Chondrocyte (in vitro differentiated cells): Measurements from ENCODE around the gene HCAR3. TPM values are rescaled to one million over a fixed set of nuclear protein-coding genes. Genes with fewer than 3 reads are reported as not detected.
"Not testable (repeated sequence)": the region's sequence is repeated elsewhere in the genome, so short reads cannot be mapped to it uniquely, and the experiment has no call there.

Source experiments
- DNase-seq: peaks from one replicate; pipeline ENCODE4 v3.0.0; 2021; ENCODE audit warnings: mixed read lengths, low spot score
- H3K27ac Mint-ChIP-seq: one replicate; pipeline ENCODE4 v1.8.0; 2021; ENCODE audit warnings: mild to moderate bottlenecking, moderate library complexity, mixed read lengths; ENCODE audit not compliant: unreplicated experiment
- H3K27me3 Mint-ChIP-seq: 2 replicates; pipeline ENCODE4 v1.8.0; 2021; ENCODE audit warnings: low read depth, mixed read lengths
- H3K36me3 Mint-ChIP-seq: 2 replicates; pipeline ENCODE4 v1.8.0; 2021; ENCODE audit warnings: low read depth, mixed read lengths
- H3K4me1 Mint-ChIP-seq: 2 replicates; pipeline ENCODE4 v1.8.0; 2021; ENCODE audit warnings: low read depth, mild to moderate bottlenecking, mixed read lengths
- H3K4me3 Mint-ChIP-seq: one replicate; pipeline ENCODE4 v1.8.0; 2021; ENCODE audit warnings: mild to moderate bottlenecking, moderate library complexity, mixed read lengths; ENCODE audit not compliant: unreplicated experiment
- H3K9me3 Mint-ChIP-seq: 2 replicates; pipeline ENCODE4 v1.8.0; 2021; ENCODE audit warnings: low read depth, mixed read lengths
- total RNA-seq: library from RNA; stranded (reverse); gene quantifications from 3 replicates; pipeline ENCODE4 v1.2.1, GENCODE V29; 2021
- TF ChIP-seq, protein P1 (sequence below): fragments of 200-600 bp; sonication (generic); IDR thresholded peaks from 2 replicates; pipeline ENCODE4 v1.5.0; 2021; ENCODE audit warnings: antibody characterized with exemption, mild to moderate bottlenecking, moderate library complexity

The HCAR3 gene
- total RNA-seq, 1 donor from 2014 or later: not detected

DNA sequence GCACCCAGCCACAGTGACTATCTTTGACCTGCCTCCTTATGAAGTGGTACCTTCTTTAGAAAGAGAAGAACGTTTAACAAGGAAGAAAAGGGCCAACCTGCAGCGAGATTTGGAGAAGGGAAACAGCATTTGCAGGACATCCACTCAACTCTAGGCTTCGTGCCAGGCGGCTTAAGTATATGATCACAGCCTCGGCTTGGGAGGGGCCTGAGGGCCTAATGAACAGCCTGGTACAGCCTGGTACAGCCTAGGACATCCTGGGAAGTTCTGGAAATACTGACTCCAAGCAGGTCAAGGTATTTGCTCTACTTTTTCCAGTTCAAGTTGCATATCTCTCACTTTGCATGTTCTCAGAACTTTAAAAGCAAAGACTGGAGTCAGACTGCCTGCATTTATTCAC is 29.5 kb downstream of the HCAR3 start:
- no peak overlapping the region for H3K4me3 Mint-ChIP-seq
- no peak for DNase-seq
- H3K36me3 Mint-ChIP-seq: no peaks in the 10 kb centered on the region
- no peak overlapping the region for H3K27ac Mint-ChIP-seq
- TF ChIP-seq, protein P1, sequence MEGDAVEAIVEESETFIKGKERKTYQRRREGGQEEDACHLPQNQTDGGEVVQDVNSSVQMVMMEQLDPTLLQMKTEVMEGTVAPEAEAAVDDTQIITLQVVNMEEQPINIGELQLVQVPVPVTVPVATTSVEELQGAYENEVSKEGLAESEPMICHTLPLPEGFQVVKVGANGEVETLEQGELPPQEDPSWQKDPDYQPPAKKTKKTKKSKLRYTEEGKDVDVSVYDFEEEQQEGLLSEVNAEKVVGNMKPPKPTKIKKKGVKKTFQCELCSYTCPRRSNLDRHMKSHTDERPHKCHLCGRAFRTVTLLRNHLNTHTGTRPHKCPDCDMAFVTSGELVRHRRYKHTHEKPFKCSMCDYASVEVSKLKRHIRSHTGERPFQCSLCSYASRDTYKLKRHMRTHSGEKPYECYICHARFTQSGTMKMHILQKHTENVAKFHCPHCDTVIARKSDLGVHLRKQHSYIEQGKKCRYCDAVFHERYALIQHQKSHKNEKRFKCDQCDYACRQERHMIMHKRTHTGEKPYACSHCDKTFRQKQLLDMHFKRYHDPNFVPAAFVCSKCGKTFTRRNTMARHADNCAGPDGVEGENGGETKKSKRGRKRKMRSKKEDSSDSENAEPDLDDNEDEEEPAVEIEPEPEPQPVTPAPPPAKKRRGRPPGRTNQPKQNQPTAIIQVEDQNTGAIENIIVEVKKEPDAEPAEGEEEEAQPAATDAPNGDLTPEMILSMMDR: no peak
- no peaks in the 10 kb centered on the region for H3K9me3 Mint-ChIP-seq
- no peaks in the 10 kb centered on the region for H3K4me1 Mint-ChIP-seq
- no peaks in the 10 kb centered on the region for H3K27me3 Mint-ChIP-seq

DNA sequence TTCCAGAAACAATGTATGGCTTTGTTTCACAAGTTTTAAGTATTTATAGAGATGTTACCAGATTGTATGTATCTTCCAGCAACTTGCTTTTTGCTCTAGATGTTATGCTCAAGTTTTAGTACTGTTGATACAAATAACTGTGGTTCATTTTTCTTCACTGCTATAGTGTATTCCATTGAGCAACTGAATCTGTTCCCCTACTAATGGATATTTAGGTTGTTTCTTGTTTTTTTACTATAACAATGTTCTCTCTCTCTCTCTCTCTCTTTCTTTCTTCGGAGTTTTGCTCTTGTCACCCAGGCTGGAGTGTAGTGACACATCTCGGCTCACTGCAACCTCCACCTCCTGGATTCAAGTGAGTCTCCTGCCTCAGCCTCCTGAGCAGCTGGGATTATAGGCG is 30.1 kb downstream of the HCAR3 start:
- Mint-ChIP-seq H3K36me3 (no peaks in the 10 kb centered on the region), H3K4me1 (no peaks in the 10 kb centered on the region), H3K27me3 (no peaks in the 10 kb centered on the region), H3K9me3 (no peaks in the 10 kb centered on the region), H3K4me3 (no peak overlapping the region), H3K27ac (no peak overlapping the region)
- TF ChIP-seq, protein P1: no peak
- DNase-seq: no peak

DNA sequence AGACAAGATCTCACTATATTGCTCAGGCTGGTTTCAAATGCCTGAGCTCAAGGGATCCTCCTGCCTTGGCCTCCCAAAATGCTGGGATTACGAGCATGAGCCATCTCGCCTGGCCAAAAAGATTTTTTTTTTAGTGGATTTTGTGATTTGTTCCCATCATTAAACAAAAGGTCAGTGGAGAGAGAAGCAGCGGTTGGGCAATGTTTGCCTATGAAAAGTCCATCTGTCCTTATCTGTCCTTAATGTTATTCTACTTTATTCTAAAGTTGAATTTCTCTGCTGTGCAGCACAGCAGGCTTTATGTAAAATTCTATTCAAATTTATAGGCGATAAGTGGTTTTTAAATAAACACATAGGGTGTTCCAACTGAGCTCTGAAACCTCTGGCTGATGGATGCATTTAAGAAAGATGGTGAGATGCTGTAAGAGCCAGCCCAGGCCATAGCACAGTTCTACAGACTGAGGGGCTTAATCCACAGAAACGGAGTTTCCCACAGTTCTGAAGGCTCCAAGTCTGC is 32.3 kb downstream of the HCAR3 start:
- Mint-ChIP-seq H3K4me1 (peaks cover 5% of the 10 kb centered on the region), H3K27ac (no peak overlapping the region), H3K27me3 (no peaks in the 10 kb centered on the region), H3K9me3 (no peaks in the 10 kb centered on the region), H3K36me3 (no peaks in the 10 kb centered on the region), H3K4me3 (no peak overlapping the region)
- TF ChIP-seq, protein P1: no peak
- DNase-seq: no peak

DNA sequence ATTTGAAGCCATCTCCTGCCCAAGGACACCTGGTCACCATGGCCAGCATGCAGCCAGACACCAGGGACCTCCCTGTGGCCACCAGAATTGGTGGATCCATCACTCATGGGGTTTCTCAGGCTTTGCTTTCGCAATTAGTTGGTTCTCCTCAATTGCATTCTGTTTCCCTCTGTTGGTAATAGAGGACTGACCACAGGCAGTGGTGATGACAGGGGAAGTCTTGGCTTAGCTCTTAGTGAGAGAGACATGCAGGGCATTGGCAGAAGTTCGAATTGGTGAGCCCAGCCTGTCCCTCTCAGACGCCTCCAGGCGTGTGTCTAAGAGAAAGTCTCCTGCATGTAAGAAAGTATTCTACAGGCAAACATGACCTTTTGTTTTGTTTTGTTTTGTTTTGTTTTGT is 34.8 kb downstream of the HCAR3 start:
- no peak overlapping the region for H3K27ac Mint-ChIP-seq
- TF ChIP-seq, protein P1: no peak
- H3K9me3 Mint-ChIP-seq: no peaks in the 10 kb centered on the region
- H3K4me1 Mint-ChIP-seq: peaks cover 14% of the 10 kb centered on the region
- no peak for DNase-seq
- H3K4me3 Mint-ChIP-seq: no peak overlapping the region
- no peaks in the 10 kb centered on the region for H3K27me3 Mint-ChIP-seq
- H3K36me3 Mint-ChIP-seq: no peaks in the 10 kb centered on the region

DNA sequence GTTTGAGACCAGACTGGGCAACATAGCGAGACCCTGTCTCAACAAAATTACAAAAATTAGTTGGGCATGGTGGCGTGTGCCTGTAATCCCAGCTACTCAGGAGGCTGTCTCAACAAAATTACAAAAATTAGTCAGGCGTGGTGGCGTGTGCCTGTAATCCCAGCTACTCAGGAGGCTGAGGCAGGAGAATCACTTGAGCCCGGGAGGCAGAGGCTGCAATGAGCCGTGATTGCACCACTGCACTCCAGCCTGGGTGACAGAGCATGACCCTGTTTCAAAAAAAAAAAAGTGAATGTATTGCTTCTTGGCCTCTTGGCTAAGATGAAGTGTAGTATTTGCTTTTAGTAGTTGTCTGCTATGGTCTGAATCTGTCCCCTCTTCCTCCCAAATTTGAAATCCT is 35.6 kb downstream of the HCAR3 start:
- not testable (repeated sequence) for H3K4me3 Mint-ChIP-seq, H3K9me3 Mint-ChIP-seq, H3K27me3 Mint-ChIP-seq, H3K27ac Mint-ChIP-seq, H3K36me3 Mint-ChIP-seq, DNase-seq
- H3K4me1 Mint-ChIP-seq: peaks cover 14% of the 10 kb centered on the region

DNA sequence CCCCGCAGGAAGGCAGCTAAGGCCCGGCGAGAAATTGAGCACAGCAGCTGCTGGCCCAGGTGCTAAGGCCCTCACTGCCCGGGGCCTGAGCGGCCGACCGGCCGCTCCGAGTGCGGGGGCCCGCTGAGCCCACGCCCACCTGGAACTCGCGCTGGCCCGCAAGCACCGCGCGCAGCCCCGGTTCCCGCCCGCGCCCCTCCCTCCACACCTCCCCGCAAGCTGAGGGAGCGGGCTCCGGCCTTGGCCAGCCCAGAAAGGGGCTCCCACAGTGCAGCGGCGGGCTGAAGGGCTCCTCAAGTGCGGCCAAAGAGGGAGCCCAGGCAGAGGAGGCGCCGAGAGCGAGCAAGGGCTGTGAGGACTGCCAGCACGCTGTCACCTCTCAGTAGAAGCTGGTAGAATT is 39.8 kb downstream of the HCAR3 start:
- not testable (repeated sequence) for H3K27ac Mint-ChIP-seq, H3K36me3 Mint-ChIP-seq, DNase-seq, H3K4me3 Mint-ChIP-seq, H3K27me3 Mint-ChIP-seq, H3K9me3 Mint-ChIP-seq
- H3K4me1 Mint-ChIP-seq: peaks cover 18% of the 10 kb centered on the region

DNA sequence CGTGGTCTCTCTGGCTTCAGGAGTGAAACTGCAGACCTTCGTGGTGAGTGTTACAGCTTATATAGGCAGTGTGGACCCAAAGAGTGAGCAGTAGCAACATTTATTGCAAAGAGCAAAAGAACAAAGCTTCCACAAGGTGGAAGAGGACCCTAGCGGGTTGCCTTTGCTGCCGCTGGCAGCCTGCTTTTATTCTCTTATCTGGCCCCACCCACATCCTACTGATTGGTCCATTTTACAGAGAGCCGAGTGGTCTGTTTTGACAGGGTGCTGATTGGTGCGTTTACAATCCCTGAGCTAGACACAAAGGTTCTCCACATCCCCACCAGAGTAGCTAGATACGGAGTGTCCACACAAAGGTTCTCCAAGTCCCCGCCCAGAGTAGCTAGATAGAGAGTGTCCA is 40.6 kb downstream of the HCAR3 start:
- H3K27ac Mint-ChIP-seq, H3K4me3 Mint-ChIP-seq, DNase-seq, H3K36me3 Mint-ChIP-seq, H3K9me3 Mint-ChIP-seq, H3K27me3 Mint-ChIP-seq: not testable (repeated sequence)
- H3K4me1 Mint-ChIP-seq: peaks cover 18% of the 10 kb centered on the region
